SK-N-SH (cell line): ENCODE measurements around the gene CDH20. TPM values are rescaled to one million over a fixed set of nuclear protein-coding genes. Genes with fewer than 3 reads are reported as not detected.

Experiments used
- CTCF ChIA-PET: fragments of 300-600, 350-600 bp; formaldehyde crosslinking; extraction: SDS; loops from one replicate; lab custom pipeline; 2021; lab: Yijun Ruan, JAX
- POLR2A ChIA-PET: fragments of 350-600 bp; sonication (Branson Sonifier 250); formaldehyde crosslinking; extraction: SDS; loops from one replicate; lab custom pipeline; 2020; ENCODE audit warnings: antibody characterized with exemption, inconsistent platforms; lab: Yijun Ruan, JAX
- DNase-seq: peaks from one replicate; pipeline ENCODE4 v3.0.0; 2012
- H2AFZ ChIP-seq: fragments of 200-600 bp; sonication (generic); 2 replicates; pipeline ENCODE4 v1.8.1; 2016; ENCODE audit warnings: antibody characterized with exemption, mild to moderate bottlenecking, low read depth
- H3F3A ChIP-seq: fragments of 200-600 bp; sonication (generic); replicated peaks from 2 replicates; pipeline ENCODE3; 2016; ENCODE audit warnings: antibody characterized with exemption, mild to moderate bottlenecking; ENCODE audit not compliant: insufficient read depth
- H3K27ac ChIP-seq, 2 experiments: fragments of 200-500 bp in 1 of 2; fragments of 200-600 bp in 1 of 2; sonication (Bioruptor generic) in 1 of 2; sonication (generic), shearing (Covaris generic) in 1 of 2; 2 replicates each; pipeline versions ENCODE4 v1.5.1 to v1.6.1; 2014 to 2016; ENCODE audit warnings: low read depth in 2 of 2, inconsistent platforms in 1 of 2, low read length in 1 of 2, mild to moderate bottlenecking in 1 of 2, mixed read lengths in 1 of 2
- H3K27me3 ChIP-seq: fragments of 200-600 bp; sonication (generic), shearing (Covaris generic); 2 replicates; pipeline ENCODE4 v1.6.1; 2016; ENCODE audit warnings: mixed run types; ENCODE audit not compliant: insufficient read depth
- H3K36me3 ChIP-seq, 2 experiments: fragments of 200-500 bp in 1 of 2; fragments of 200-600 bp in 1 of 2; sonication (Bioruptor generic) in 1 of 2; sonication (generic) in 1 of 2; replicated peaks in 1 of 2; 2 replicates each; pipeline versions ENCODE3 to v1.5.1; 2014 to 2016; ENCODE audit warnings: low read length in 1 of 2, mild to moderate bottlenecking in 1 of 2; ENCODE audit not compliant: insufficient read depth in 2 of 2, control insufficient read depth in 1 of 2
- H3K4me1 ChIP-seq, 2 experiments: fragments of 200-500 bp in 1 of 2; fragments of 200-600 bp in 1 of 2; sonication (Bioruptor generic) in 1 of 2; sonication (generic), shearing (Covaris generic) in 1 of 2; 2 replicates each; pipeline versions ENCODE4 v1.5.1 to v1.6.1; 2014 to 2016; ENCODE audit warnings: low read depth in 1 of 2, low read length in 1 of 2, mixed run types in 1 of 2; ENCODE audit not compliant: insufficient read depth in 2 of 2, control insufficient read depth in 1 of 2
- H3K4me2 ChIP-seq: fragments of 200-600 bp; sonication (generic), shearing (Covaris generic); 2 replicates; pipeline ENCODE4 v1.6.1; 2017; ENCODE audit warnings: mixed run types
- H3K4me3 ChIP-seq, 2 experiments: fragments of 200-500 bp in 1 of 2; fragments of 200-600 bp in 1 of 2; sonication (Bioruptor generic) in 1 of 2; sonication (generic), shearing (Covaris generic) in 1 of 2; 2 replicates each; pipeline versions ENCODE4 v1.5.1 to v1.8.1; 2014 to 2016; ENCODE audit warnings: low read depth in 2 of 2, inconsistent platforms in 1 of 2, low read length in 1 of 2, mild to moderate bottlenecking in 1 of 2, mixed read lengths in 1 of 2, moderate library complexity in 1 of 2
- H3K79me2 ChIP-seq: fragments of 200-600 bp; sonication (generic); 2 replicates; pipeline ENCODE4 v1.8.1; 2017; ENCODE audit warnings: mild to moderate bottlenecking; ENCODE audit not compliant: insufficient read depth
- H3K9ac ChIP-seq: fragments of 200-600 bp; sonication (generic); 2 replicates; pipeline ENCODE4 v1.6.1; 2017; ENCODE audit warnings: mixed run types
- H3K9me2 ChIP-seq: fragments of 200-600 bp; sonication (generic); 2 replicates; pipeline ENCODE4 v1.6.1; 2017; ENCODE audit warnings: mixed run types
- H3K9me3 ChIP-seq: fragments of 200-600 bp; sonication (generic); 2 replicates; pipeline ENCODE4 v1.6.1; 2017; ENCODE audit warnings: mixed run types, mild to moderate bottlenecking, moderate library complexity
- H4K20me1 ChIP-seq: fragments of 200-600 bp; sonication (generic); 2 replicates; pipeline ENCODE4 v1.6.1; 2017; ENCODE audit warnings: mild to moderate bottlenecking, mixed run types; ENCODE audit not compliant: insufficient read depth
- CHD2 ChIP-seq: fragments of 150-350 bp; IDR thresholded peaks from 2 replicates; pipeline ENCODE4 v1.6.1; 2018; ENCODE audit warnings: low read length; ENCODE audit not compliant: partially characterized antibody
- CTCF ChIP-seq: fragments of 200-600 bp; sonication (generic); IDR thresholded peaks from 2 replicates; pipeline ENCODE4 v1.6.1; 2017; ENCODE audit warnings: antibody characterized with exemption, mild to moderate bottlenecking, moderate library complexity
- EP300 ChIP-seq, 2 experiments: IDR thresholded peaks; 2 replicates each; pipeline versions ENCODE4 v1.4.0 to v1.6.1; 2012; ENCODE audit warnings: borderline replicate concordance in 1 of 2, low read depth in 1 of 2, low read length in 1 of 2
- EZH2phosphoT487 ChIP-seq: fragments of 200-600 bp; sonication (generic); IDR thresholded peaks from 2 replicates; pipeline ENCODE4 v1.6.1; 2017; ENCODE audit warnings: low read depth, mixed run types, mild to moderate bottlenecking, antibody characterized with exemption, moderate library complexity, borderline replicate concordance
- FOXJ3 ChIP-seq: sonication (generic); formaldehyde crosslinking; IDR thresholded peaks from 2 replicates; pipeline ENCODE4 v1.5.1; 2020; ENCODE audit warnings: mild to moderate bottlenecking, missing genetic modification reagents
- FOXM1 ChIP-seq: IDR thresholded peaks from 2 replicates; pipeline ENCODE4 v1.4.0; 2012; ENCODE audit warnings: low read depth, mild to moderate bottlenecking
- GATA2 ChIP-seq: sonication (generic); formaldehyde crosslinking; IDR thresholded peaks from 2 replicates; pipeline ENCODE4 v1.5.0; 2020; ENCODE audit warnings: mild to moderate bottlenecking, missing genetic modification reagents
- JUND ChIP-seq: IDR thresholded peaks from 2 replicates; pipeline ENCODE4 v1.4.0; 2012
- MAX ChIP-seq: IDR thresholded peaks from 2 replicates; pipeline ENCODE4 v1.4.0; 2012; ENCODE audit warnings: low read depth
- MEF2A ChIP-seq: IDR thresholded peaks from 2 replicates; pipeline ENCODE4 v1.4.0; 2012; ENCODE audit warnings: low read depth, borderline replicate concordance
- MXI1 ChIP-seq: IDR thresholded peaks from 2 replicates; pipeline ENCODE4 v1.6.1; 2012; ENCODE audit warnings: mild to moderate bottlenecking, low read depth, low read length, improper control_type of control experiment
- NFIC ChIP-seq: IDR thresholded peaks from 2 replicates; pipeline ENCODE4 v1.4.0; 2012; ENCODE audit warnings: borderline replicate concordance
- NRF1 ChIP-seq: IDR thresholded peaks from 2 replicates; pipeline ENCODE4 v1.6.1; 2012; ENCODE audit warnings: low read depth, mild to moderate bottlenecking, low read length
- PBX3 ChIP-seq: IDR thresholded peaks from 2 replicates; pipeline ENCODE4; 2012
- POLR2AphosphoS5 ChIP-seq: IDR thresholded peaks from 2 replicates; pipeline ENCODE4 v1.6.1; 2012; ENCODE audit warnings: low read depth, low read length
- RFX5 ChIP-seq: IDR thresholded peaks from 2 replicates; pipeline ENCODE4 v1.6.1; 2012; ENCODE audit warnings: mild to moderate bottlenecking, improper control_type of control experiment, low read length
- SIN3A ChIP-seq: IDR thresholded peaks from 2 replicates; pipeline ENCODE4 v1.6.1; 2012; ENCODE audit warnings: low read depth, mild to moderate bottlenecking, low read length, moderate library complexity, borderline replicate concordance
- SMC3 ChIP-seq: IDR thresholded peaks from 2 replicates; pipeline ENCODE4 v1.6.1; 2012; ENCODE audit warnings: low read depth, low read length, improper control_type of control experiment
- TCF12 ChIP-seq: IDR thresholded peaks from 2 replicates; pipeline ENCODE4 v1.4.0; 2012
- USF1 ChIP-seq: IDR thresholded peaks from 2 replicates; pipeline ENCODE4 v1.4.0; 2012; ENCODE audit warnings: low read depth, borderline replicate concordance
- YY1 ChIP-seq: IDR thresholded peaks from 2 replicates; pipeline ENCODE4 v1.4.0; 2012; ENCODE audit warnings: low read depth, mild to moderate bottlenecking
- WGBS: methylation state at CpG from one replicate; pipeline ENCODE4 v1.1.6; 2017; ENCODE audit warnings: low lambda C conversion rate; 5-methylcytosine and 5-hydroxymethylcytosine counted together
- polyA plus RNA-seq, 3 experiments: library from polyadenylated mRNA; depleted of rRNA; stranded (reverse); fragments of >200 nt; gene quantifications; 2 replicates each; pipeline ENCODE4 v1.2.3, GENCODE V29; 2012

Gene CDH20
- polyA plus RNA-seq, 1 of the 3 experiments (the other 2 are of a cell fraction): 1.1 TPM

GRCh38 chr18:61580046-61580445, 246.8 kb downstream of the CDH20 start:
- POLR2A ChIA-PET: no interaction called here
- Histone ChIP-seq H3F3A (no peaks in the 10 kb centered on the region), H3K9ac (no peak overlapping the region), H3K27me3 (no peaks in the 10 kb centered on the region), H3K9me3 (no peaks in the 10 kb centered on the region), H3K36me3 (no peaks in the 10 kb centered on the region), H3K9me2 (no peaks in the 10 kb centered on the region), H3K4me3 (no peak overlapping the region), H3K79me2 (no peaks in the 10 kb centered on the region), H3K4me2 (peak overlapping the region; percentile 21; the same call in 1 of the 2 replicates), H3K4me1 (peaks cover 0 to 4% of the 10 kb centered on the region in 2 experiments; a peak in 1 of 4 replicates), H2AFZ (no peak overlapping the region), H3K27ac (peak overlapping the region in 1 of 2 experiments; percentile 10; a peak in 2 of 4 replicates), H4K20me1 (no peaks in the 10 kb centered on the region)
- no peak for TF ChIP-seq USF1
- no peak for TF ChIP-seq CTCF
- no peak for TF ChIP-seq YY1
- TF ChIP-seq EZH2phosphoT487: no peak
- no peak for TF ChIP-seq MEF2A
- TF ChIP-seq SMC3: no peak
- TF ChIP-seq NRF1: no peak
- no peak for TF ChIP-seq RFX5
- TF ChIP-seq FOXM1: no peak
- TF ChIP-seq NFIC: no peak
- no peak for TF ChIP-seq CHD2
- TF ChIP-seq PBX3: no peak
- no peak for TF ChIP-seq TCF12
- TF ChIP-seq SIN3A: no peak
- CTCF ChIA-PET: interaction anchor here (0.7 to 6.2 kb wide), 6 partner anchors 18 to 550 kb away, joined by 3 to 87 read pairs (median 18); partner anchors contain the start of gene RNF152
- no peak for DNase-seq
- 86% methylated on average over 2 of the region's 2 CpGs for WGBS

GRCh38 chr18:61581578-61582201, 248.5 kb downstream of the CDH20 start:
- ChIA-PET CTCF (interaction anchor here (0.6 to 6.2 kb wide), 83 partner anchors 9 to 1693 kb away, joined by 3 to 87 read pairs (median 4); partner anchors contain the start of gene RNF152), POLR2A (no interaction called here)
- WGBS: 25% methylated on average over 17 of the region's 22 CpGs
- Histone ChIP-seq H3F3A (no peaks in the 10 kb centered on the region), H3K27me3 (no peaks in the 10 kb centered on the region), H2AFZ (peak overlapping the region; percentile 90), H3K36me3 (no peaks in the 10 kb centered on the region), H3K9me2 (no peaks in the 10 kb centered on the region), H3K79me2 (no peaks in the 10 kb centered on the region), H3K4me3 (peak overlapping the region; percentile 35 to 47; a peak in 3 of 4 replicates), H3K9ac (no peak overlapping the region; the same call in 1 of the 2 replicates), H4K20me1 (no peaks in the 10 kb centered on the region), H3K4me2 (peak overlapping the region; percentile 48), H3K9me3 (no peaks in the 10 kb centered on the region), H3K4me1 (peaks cover 0 to 4% of the 10 kb centered on the region in 2 experiments; a peak in 2 of 4 replicates), H3K27ac (no peak overlapping the region)
- peak; percentile 88 for DNase-seq
- TF ChIP-seq MXI1: no peak
- no peak for TF ChIP-seq EP300 (IDR thresholded peaks at IDR 0.05; ENCODE audit: borderline replicate concordance in 1 of 2, low read depth in 1 of 2, low read length in 1 of 2)
- TF ChIP-seq MAX: no peak
- TF ChIP-seq GATA2: no peak
- TF ChIP-seq POLR2AphosphoS5: no peak
- TF ChIP-seq RFX5: no peak
- peak; percentile 97 for TF ChIP-seq CTCF
- no peak for TF ChIP-seq FOXJ3 (CRISPR knock-in tag)
- no peak for TF ChIP-seq MEF2A
- TF ChIP-seq TCF12: peak; percentile 43
- no peak for TF ChIP-seq JUND
